Measurements from ENCODE around the gene DCP1B.

Gene DCP1B

DNA sequence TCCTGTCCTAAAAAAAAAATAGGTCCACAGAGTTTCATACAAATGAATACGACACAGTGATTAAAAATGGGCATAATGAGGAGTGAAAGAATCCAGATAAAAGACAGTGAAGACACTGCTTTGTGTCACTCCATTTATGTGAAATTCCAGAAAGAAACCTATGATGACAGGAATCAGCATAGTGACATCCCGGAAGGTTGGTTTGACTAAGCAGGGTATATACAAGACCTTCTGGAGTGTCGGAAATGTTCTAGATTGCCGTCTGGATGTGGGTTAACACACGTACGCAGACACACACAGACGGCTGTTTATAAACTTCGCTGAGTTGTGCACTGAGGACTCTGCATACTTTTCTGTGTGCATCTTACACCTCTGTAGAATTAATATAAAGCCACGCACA, 72.6 kb downstream of the DCP1B start:
- DNase-seq (ENCODE audit: low read depth), result no peak
- Histone ChIP-seq H3K9ac (ENCODE audit: low read length) (no peak overlapping the region), H3K4me1 (ENCODE audit: control insufficient read depth, insufficient read depth, low read length) (peaks cover 25% of the 10 kb centered on the region), H3K36me3 (ENCODE audit: control insufficient read depth, insufficient read depth, low read length, severe bottlenecking) (no peaks in the 10 kb centered on the region), H3K27me3 (replicated peaks; ENCODE audit: control insufficient read depth, insufficient read depth, low read length) (peaks cover 31% of the 10 kb centered on the region), H3K4me3 (ENCODE audit: low read length) (no peak overlapping the region), H3K9me3 (ENCODE audit: control insufficient read depth, low read length) (no peaks in the 10 kb centered on the region)

DNA sequence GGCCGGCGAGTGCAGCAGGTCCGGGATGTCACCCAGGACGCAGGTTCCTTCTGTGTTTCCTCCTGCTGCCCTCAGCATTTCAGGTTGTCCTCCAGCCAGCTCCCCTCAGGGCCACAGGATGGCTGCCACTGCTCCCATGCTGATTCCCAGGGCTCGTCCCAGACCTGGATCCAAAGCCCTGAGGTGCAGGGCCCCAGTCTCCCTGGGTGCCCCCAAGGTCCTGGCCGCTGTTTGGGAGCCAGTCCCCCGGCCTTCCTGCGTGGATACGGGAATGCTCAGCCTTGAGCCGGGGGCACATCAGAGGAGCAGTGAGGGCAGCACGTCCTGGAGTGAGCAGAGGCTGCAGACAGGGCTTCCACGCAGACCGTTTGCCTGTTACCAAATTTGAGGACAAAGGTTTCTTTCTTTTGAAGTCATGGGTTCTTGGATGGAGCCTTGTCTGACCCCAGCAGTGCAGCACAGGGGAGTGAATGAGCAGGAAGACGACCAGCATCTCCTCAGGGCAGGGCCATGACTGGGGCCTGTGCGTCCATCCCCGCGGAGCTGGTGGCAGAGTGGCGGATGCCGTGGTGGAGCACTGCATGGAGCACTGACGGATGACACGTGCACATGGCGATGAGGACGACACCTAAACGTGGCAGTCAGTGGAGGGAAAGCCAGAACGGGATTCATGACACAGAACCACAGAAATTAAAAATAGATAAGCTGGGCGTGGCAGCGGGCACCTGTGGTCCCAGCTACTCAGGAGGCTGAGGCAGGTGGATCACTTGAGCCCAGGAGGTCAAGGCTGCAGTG, 73.3 kb downstream of the DCP1B start:
- H3K9ac ChIP-seq (ENCODE audit: low read length), result no peak overlapping the region
- peaks cover 22% of the 10 kb centered on the region for H3K4me1 ChIP-seq (ENCODE audit: control insufficient read depth, insufficient read depth, low read length)
- DNase-seq (ENCODE audit: low read depth), result no peak
- no peaks in the 10 kb centered on the region for H3K9me3 ChIP-seq (ENCODE audit: control insufficient read depth, low read length)
- peaks cover 36% of the 10 kb centered on the region for H3K27me3 ChIP-seq (replicated peaks; ENCODE audit: control insufficient read depth, insufficient read depth, low read length)
- H3K4me3 ChIP-seq (ENCODE audit: low read length), result no peak overlapping the region
- no peaks in the 10 kb centered on the region for H3K36me3 ChIP-seq (ENCODE audit: control insufficient read depth, insufficient read depth, low read length, severe bottlenecking)

DNA sequence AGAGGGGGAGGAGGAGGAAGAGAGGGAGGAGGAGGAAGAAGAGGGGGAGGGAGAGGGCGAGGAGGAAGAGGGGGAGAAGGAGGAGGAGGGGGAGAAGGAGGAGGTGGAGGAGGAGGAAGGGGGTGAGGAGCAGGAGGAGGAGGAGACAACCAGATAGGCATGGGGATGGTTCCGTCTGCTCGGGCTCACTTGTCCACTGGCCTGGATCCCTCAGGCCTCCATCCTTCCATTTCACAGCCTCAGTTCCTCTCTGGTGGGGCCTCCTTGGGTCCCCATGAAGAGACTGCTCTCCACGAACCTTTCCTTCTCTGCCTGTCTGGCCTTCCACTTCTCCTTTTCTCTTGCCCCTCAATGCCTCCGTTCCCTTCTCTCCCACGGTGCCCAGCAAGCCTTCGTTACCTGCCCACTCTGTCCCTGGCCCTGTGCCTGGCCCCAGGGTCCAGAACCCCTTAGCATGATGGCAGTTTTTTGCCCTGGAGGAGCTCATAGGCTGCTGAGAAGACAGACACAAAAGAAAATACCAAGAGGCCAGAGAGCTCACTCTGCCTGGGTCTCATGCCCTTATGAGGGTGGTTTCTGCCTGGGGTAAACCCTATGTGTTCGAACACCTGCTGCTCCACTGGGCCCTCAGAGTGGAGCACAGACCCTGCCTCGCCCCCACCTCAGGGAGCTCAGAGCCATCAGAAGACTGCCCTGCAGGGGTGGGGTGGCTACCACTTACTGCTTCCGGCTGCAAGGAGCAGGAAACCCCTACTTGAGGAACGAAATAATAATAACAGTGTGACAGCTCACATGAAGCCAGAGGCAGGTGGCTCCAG, 74.1 kb downstream of the DCP1B start:
- Histone ChIP-seq H3K27me3 (replicated peaks; ENCODE audit: control insufficient read depth, insufficient read depth, low read length) (peaks cover 40% of the 10 kb centered on the region), H3K9ac (ENCODE audit: low read length) (no peak overlapping the region), H3K36me3 (ENCODE audit: control insufficient read depth, insufficient read depth, low read length, severe bottlenecking) (no peaks in the 10 kb centered on the region), H3K4me3 (ENCODE audit: low read length) (no peak overlapping the region), H3K9me3 (ENCODE audit: control insufficient read depth, low read length) (no peaks in the 10 kb centered on the region), H3K4me1 (ENCODE audit: control insufficient read depth, insufficient read depth, low read length) (peaks cover 22% of the 10 kb centered on the region)
- DNase-seq (ENCODE audit: low read depth), result no peak

DNA sequence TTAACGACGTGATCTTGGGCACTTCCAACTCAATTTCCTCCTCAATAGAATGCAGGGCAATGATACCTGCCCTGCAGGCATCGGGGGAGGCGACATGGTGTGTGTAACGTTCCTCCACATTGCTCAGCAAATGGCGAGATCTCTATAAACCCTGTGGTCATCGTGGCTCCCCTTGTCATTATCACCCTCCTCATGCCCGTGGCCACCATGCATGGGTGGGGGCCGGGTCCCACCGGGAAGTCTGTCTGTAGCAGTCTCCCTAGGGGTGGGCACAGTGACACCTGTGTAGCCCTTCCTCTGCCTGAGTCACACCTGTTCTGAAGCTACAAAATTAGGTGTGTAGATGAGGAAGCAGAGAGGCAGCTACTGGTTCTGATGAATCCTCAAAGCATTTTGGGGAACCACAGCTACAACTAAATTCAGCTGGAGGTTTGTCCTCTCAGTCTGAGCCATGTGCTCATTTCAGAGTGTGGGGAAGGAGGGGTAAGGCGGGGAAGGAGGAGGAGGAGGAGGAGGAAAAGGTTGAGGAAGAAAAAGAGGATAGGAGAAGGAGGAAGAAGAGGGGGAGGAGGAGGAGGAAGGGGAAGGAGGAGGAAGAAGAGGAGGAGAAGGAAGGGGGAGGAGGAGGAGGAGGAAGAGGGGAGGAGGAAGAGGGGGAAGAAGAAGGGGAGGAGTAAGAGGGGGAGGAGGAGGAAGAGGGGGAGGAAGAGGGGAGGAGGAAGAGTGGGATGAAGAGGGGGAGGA, 74.8 kb downstream of the DCP1B start:
- no peak overlapping the region for H3K4me3 ChIP-seq (ENCODE audit: low read length)
- no peak overlapping the region for H3K9ac ChIP-seq (ENCODE audit: low read length)
- no peaks in the 10 kb centered on the region for H3K36me3 ChIP-seq (ENCODE audit: control insufficient read depth, insufficient read depth, low read length, severe bottlenecking)
- no peaks in the 10 kb centered on the region for H3K9me3 ChIP-seq (ENCODE audit: control insufficient read depth, low read length)
- peaks cover 45% of the 10 kb centered on the region for H3K27me3 ChIP-seq (replicated peaks; ENCODE audit: control insufficient read depth, insufficient read depth, low read length)
- no peak for DNase-seq (ENCODE audit: low read depth)
- peaks cover 22% of the 10 kb centered on the region for H3K4me1 ChIP-seq (ENCODE audit: control insufficient read depth, insufficient read depth, low read length)

DNA sequence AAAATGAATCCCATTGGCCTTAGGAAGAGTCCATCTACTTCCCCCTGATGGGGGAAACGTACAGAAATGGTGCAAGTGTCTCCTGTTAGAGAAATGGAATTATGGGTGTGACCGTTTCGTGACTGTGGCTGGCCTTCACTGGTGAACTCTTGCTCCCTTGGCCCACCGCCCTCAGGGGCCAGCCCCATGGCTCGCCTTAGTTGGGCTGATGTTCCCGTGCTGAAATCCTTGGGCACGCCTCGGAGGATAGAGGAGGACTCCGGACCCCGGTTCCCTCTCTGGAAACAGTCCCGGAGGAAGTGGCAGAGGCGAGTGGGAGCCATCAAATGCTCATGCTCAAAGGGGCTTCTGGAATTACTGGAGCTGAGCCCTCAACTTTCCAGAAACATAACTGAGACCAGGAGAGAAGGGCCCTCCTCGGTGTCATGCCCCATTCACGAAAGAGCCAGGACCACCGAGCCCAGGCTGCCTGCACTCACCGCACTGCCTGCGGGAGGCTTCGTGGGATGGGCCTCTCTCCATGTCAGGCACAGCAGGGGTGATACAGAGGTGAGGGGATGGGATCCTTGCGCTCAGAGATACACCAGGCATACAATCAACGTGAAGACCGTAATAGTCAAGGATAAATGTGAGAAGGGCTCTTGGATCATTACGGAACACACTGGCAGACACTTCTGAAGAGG, 75.7 kb downstream of the DCP1B start:
- peaks cover 48% of the 10 kb centered on the region for H3K27me3 ChIP-seq (replicated peaks; ENCODE audit: control insufficient read depth, insufficient read depth, low read length)
- H3K4me1 ChIP-seq (ENCODE audit: control insufficient read depth, insufficient read depth, low read length), result peaks cover 22% of the 10 kb centered on the region
- H3K9me3 ChIP-seq (ENCODE audit: control insufficient read depth, low read length), result no peaks in the 10 kb centered on the region
- no peaks in the 10 kb centered on the region for H3K36me3 ChIP-seq (ENCODE audit: control insufficient read depth, insufficient read depth, low read length, severe bottlenecking)
- no peak for DNase-seq (ENCODE audit: low read depth)
- peak overlapping the region; percentile 14 for H3K4me3 ChIP-seq (ENCODE audit: low read length)
- no peak overlapping the region for H3K9ac ChIP-seq (ENCODE audit: low read length)

DNA sequence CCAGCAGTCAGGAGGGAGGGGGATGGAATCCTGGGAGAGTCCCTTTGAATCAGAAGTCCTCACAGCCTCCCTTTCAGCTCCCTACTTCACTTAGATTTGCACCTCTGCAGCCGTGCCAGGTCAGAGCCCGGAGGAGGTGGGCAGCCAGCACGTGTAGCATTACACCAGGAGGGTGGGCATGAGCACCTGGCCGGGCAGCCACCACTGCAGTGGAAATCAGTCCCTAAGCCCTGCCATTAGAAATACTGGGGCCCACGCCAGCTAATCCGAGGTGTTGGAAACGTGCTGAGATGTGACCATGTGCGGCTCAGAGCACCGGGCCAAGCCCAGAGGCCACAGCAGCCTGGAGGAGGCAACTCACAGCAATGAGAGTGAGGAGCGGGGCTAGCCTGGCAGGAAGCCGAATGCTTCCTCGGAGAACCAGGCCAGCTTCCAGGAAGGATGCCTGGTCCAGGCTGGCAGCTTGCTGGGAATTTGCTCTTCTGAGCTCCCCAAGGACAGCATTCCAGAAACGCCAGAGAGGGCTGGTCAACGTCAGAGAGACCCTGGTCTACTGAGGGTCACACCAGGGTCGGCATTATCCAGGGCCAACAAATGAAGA, 76.4 kb downstream of the DCP1B start:
- Histone ChIP-seq H3K9ac (ENCODE audit: low read length) (no peak overlapping the region), H3K4me3 (ENCODE audit: low read length) (peak overlapping the region; percentile 14), H3K4me1 (ENCODE audit: control insufficient read depth, insufficient read depth, low read length) (peaks cover 15% of the 10 kb centered on the region), H3K36me3 (ENCODE audit: control insufficient read depth, insufficient read depth, low read length, severe bottlenecking) (no peaks in the 10 kb centered on the region), H3K27me3 (replicated peaks; ENCODE audit: control insufficient read depth, insufficient read depth, low read length) (peaks cover 56% of the 10 kb centered on the region), H3K9me3 (ENCODE audit: control insufficient read depth, low read length) (no peaks in the 10 kb centered on the region)
- no peak for DNase-seq (ENCODE audit: low read depth)

DNA sequence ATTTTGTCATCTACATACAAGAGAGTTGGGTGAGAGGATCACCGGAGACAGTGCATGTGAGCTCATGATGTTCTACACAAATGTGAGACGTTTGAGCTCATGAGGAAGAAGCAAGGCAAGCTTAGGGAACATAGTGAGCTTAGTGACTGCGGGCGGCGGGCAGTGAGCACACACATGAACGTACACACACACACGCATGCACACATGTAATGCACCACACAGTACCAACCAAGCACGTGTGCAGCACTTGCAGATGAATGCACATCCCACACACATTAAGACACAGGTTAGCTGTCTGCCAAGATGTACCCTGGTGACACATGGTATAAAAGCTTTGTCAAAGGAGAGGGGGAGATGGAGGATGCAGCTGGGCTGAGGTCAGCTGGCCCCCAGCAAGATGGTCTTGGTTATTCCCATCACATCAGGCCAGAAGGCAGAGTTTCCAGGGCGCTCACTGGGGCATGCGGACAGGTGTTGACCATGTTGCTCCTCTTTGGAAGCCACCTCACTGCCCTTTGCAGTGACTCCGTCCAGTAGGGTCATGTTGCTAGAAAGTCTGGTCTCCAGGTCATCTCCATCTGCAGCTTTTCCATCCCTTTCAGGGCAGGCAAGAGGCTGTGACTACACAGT, 77.1 kb downstream of the DCP1B start:
- Histone ChIP-seq H3K27me3 (replicated peaks; ENCODE audit: control insufficient read depth, insufficient read depth, low read length) (peaks cover 58% of the 10 kb centered on the region), H3K36me3 (ENCODE audit: control insufficient read depth, insufficient read depth, low read length, severe bottlenecking) (no peaks in the 10 kb centered on the region), H3K9me3 (ENCODE audit: control insufficient read depth, low read length) (no peaks in the 10 kb centered on the region), H3K4me3 (ENCODE audit: low read length) (no peak overlapping the region), H3K9ac (ENCODE audit: low read length) (no peak overlapping the region), H3K4me1 (ENCODE audit: control insufficient read depth, insufficient read depth, low read length) (peaks cover 14% of the 10 kb centered on the region)
- DNase-seq (ENCODE audit: low read depth), result no peak

DNA sequence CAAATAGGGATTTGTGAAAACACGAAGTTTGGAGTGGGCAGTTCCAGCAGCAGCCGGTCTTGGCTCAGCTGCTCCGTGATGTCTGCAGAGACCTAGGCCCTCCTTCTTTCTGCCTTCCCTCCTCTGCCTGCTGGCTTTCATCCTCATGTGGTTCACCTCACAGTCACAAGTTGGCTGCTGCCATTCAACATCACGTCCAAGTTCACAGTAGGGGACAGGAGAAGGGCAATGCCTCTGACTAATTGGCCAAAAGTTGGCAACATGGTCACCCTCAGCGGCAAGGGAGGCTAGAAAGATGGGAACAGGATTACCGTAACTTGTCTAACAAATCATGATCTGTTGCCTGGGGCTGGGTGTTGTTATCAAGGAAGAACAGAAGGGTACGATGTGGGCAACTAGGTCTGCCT, 78.0 kb downstream of the DCP1B start:
- H3K36me3 ChIP-seq (ENCODE audit: control insufficient read depth, insufficient read depth, low read length, severe bottlenecking), result no peaks in the 10 kb centered on the region
- no peaks in the 10 kb centered on the region for H3K9me3 ChIP-seq (ENCODE audit: control insufficient read depth, low read length)
- no peak overlapping the region for H3K4me3 ChIP-seq (ENCODE audit: low read length)
- no peak for DNase-seq (ENCODE audit: low read depth)
- no peak overlapping the region for H3K9ac ChIP-seq (ENCODE audit: low read length)
- peaks cover 14% of the 10 kb centered on the region for H3K4me1 ChIP-seq (ENCODE audit: control insufficient read depth, insufficient read depth, low read length)
- H3K27me3 ChIP-seq (replicated peaks; ENCODE audit: control insufficient read depth, insufficient read depth, low read length), result peaks cover 54% of the 10 kb centered on the region

DNA sequence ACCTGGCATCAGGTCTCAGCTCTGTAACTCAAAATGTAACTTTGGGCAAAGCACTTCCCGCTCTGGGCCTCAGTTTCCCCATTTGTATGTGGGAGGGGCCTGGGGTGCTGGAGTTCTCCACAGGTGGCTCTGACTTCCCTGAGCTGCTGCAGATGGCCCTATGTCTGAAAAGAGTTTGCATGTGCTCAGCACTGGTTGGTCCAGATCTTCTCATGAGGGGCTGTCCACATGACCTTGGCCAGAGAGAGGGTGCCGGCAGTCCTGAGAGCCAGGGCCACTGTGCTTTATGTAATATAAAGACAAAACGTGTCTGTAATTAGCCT, 78.6 kb downstream of the DCP1B start:
- no peak for DNase-seq (ENCODE audit: low read depth)
- Histone ChIP-seq H3K9me3 (ENCODE audit: control insufficient read depth, low read length) (no peaks in the 10 kb centered on the region), H3K36me3 (ENCODE audit: control insufficient read depth, insufficient read depth, low read length, severe bottlenecking) (no peaks in the 10 kb centered on the region), H3K4me3 (ENCODE audit: low read length) (no peak overlapping the region), H3K4me1 (ENCODE audit: control insufficient read depth, insufficient read depth, low read length) (peaks cover 14% of the 10 kb centered on the region), H3K9ac (ENCODE audit: low read length) (no peak overlapping the region), H3K27me3 (replicated peaks; ENCODE audit: control insufficient read depth, insufficient read depth, low read length) (peaks cover 54% of the 10 kb centered on the region)

DNA sequence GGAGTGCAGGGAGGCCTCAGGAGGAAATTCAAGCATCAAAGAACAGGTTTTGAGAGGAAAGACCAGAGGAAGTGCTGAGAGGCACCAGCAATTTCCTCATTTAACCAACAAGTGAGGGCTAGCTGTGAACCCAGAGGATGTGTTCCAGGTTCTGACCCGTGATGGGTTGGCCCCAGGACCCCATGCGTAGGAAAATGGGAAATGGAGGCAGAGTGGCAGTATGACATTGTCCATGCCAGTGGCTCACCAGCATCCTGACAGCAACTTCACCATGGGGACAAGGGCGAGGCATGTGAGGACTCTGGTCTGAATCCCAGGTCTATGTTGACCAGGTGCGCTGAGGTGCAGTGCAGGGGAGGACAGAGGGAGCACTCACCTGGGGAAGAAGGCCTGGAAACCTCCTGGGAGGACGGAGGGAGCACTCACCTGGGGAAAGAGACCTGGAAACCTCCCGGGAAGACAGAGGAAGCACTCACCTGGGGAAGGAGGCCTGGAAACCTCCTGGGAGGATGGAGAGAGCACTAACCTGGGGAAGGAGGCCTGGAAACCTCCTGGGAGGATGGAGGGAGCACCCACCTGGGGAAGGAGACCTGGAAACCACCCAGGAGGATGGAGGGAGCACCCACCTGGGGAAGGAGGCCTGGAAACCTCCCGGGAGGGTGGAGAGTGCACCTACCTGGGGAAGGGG, 79.1 kb downstream of the DCP1B start:
- H3K4me1 ChIP-seq (ENCODE audit: control insufficient read depth, insufficient read depth, low read length), result peaks cover 14% of the 10 kb centered on the region
- H3K27me3 ChIP-seq (replicated peaks; ENCODE audit: control insufficient read depth, insufficient read depth, low read length), result peaks cover 51% of the 10 kb centered on the region
- no peaks in the 10 kb centered on the region for H3K36me3 ChIP-seq (ENCODE audit: control insufficient read depth, insufficient read depth, low read length, severe bottlenecking)
- H3K9me3 ChIP-seq (ENCODE audit: control insufficient read depth, low read length), result no peaks in the 10 kb centered on the region
- no peak for DNase-seq (ENCODE audit: low read depth)
- H3K4me3 ChIP-seq (ENCODE audit: low read length), result no peak overlapping the region
- H3K9ac ChIP-seq (ENCODE audit: low read length), result no peak overlapping the region
